Suprapubic skin (tissue), 4 donors: Measurements from ENCODE around the gene DMXL1. TPM values are rescaled to one million over a fixed set of nuclear protein-coding genes. Genes with fewer than 3 reads are reported as not detected.

Experiments used
- DNase-seq, 2 donors: peaks; one replicate each; pipeline ENCODE4 v3.0.0-alpha.2; 2019; ENCODE audit warnings: low spot score in 2 of 2
- H3K27ac ChIP-seq: fragments of 200-600 bp; sonication (generic); one replicate; pipeline ENCODE4 v1.5.1; 2019
- H3K27me3 ChIP-seq: fragments of 200-600 bp; sonication (generic); one replicate; pipeline ENCODE4 v1.5.1; 2019
- H3K36me3 ChIP-seq: fragments of 200-600 bp; sonication (generic); one replicate; pipeline ENCODE4 v1.5.1; 2019
- H3K4me1 ChIP-seq: fragments of 200-600 bp; sonication (generic); one replicate; pipeline ENCODE4 v1.5.1; 2019
- H3K4me3 ChIP-seq: fragments of 200-600 bp; sonication (generic); one replicate; pipeline ENCODE4 v1.5.1; 2019; ENCODE audit warnings: mild to moderate bottlenecking
- H3K9me3 ChIP-seq: fragments of 200-600 bp; sonication (generic); one replicate; pipeline ENCODE4 v1.5.1; 2019
- EP300 ChIP-seq: sonication (generic); formaldehyde crosslinking; IDR thresholded peaks from one replicate; pipeline ENCODE4 v1.6.1; 2017; ENCODE audit warnings: antibody characterized with exemption
- POLR2A ChIP-seq, 2 donors: fragments of 450-650 bp; IDR thresholded peaks; one replicate each; pipeline ENCODE4 v1.6.1; 2017; ENCODE audit warnings: antibody characterized with exemption in 2 of 2, mild to moderate bottlenecking in 2 of 2, moderate library complexity in 2 of 2
- POLR2AphosphoS5 ChIP-seq, 3 donors: sonication (generic); formaldehyde crosslinking; IDR thresholded peaks; one replicate each; pipeline ENCODE4 v1.6.1; 2017; ENCODE audit warnings: antibody characterized with exemption in 3 of 3
- WGBS: methylation state at CpG from one replicate; pipeline ENCODE4 v1.1.5; 2018; 5-methylcytosine and 5-hydroxymethylcytosine counted together
- total RNA-seq, 4 donors: library from RNA; depleted of rRNA; stranded (reverse); fragments of >200 nt; gene quantifications; one replicate each; pipeline ENCODE4 v1.1.0, GENCODE V29; 2016
- TF ChIP-seq, protein P1 (sequence below), 2 donors: fragments of 200-600 bp in 1 of 2; fragments of 450-650 bp in 1 of 2; sonication (generic) in 1 of 2; IDR thresholded peaks; one replicate each; pipeline ENCODE4 v1.5.1; 2016 to 2019; ENCODE audit warnings: antibody characterized with exemption in 2 of 2, mild to moderate bottlenecking in 1 of 2, moderate library complexity in 1 of 2

DMXL1 gene
- total RNA-seq, 4 donors from 2014 or later = 38.8 to 79.1 (median 47.9) TPM

DNA sequence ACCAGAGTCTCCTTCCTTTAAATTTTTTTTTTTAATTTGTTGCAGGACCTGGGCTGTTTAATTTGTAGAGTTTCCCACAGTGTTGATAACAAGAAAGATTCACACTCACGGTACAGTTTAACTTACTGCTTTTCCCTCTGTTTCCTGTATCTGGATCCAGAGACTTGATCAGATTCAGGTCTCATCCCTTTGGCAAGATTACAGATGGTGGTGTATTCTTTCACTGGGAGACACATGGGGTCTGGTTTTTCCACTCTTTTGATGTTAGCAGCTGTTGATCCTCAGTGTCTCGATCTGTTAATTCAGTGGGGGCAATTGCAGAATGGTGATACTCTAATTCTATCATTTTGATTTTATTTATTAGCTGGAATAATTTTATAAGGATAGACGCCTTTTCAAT, 209.5 kb downstream of the DMXL1 start:
- no peak for TF ChIP-seq EP300
- TF ChIP-seq, protein P1, sequence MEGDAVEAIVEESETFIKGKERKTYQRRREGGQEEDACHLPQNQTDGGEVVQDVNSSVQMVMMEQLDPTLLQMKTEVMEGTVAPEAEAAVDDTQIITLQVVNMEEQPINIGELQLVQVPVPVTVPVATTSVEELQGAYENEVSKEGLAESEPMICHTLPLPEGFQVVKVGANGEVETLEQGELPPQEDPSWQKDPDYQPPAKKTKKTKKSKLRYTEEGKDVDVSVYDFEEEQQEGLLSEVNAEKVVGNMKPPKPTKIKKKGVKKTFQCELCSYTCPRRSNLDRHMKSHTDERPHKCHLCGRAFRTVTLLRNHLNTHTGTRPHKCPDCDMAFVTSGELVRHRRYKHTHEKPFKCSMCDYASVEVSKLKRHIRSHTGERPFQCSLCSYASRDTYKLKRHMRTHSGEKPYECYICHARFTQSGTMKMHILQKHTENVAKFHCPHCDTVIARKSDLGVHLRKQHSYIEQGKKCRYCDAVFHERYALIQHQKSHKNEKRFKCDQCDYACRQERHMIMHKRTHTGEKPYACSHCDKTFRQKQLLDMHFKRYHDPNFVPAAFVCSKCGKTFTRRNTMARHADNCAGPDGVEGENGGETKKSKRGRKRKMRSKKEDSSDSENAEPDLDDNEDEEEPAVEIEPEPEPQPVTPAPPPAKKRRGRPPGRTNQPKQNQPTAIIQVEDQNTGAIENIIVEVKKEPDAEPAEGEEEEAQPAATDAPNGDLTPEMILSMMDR (IDR thresholded peaks at IDR 0.05) = no peak
- TF ChIP-seq POLR2A (IDR thresholded peaks at IDR 0.05) = no peak
- TF ChIP-seq POLR2AphosphoS5 (IDR thresholded peaks at IDR 0.05) = no peak
- H3K4me1 ChIP-seq = no peaks in the 10 kb centered on the region
- WGBS = 73% methylated on average over 3 of the region's 3 CpGs
- H3K36me3 ChIP-seq = no peaks in the 10 kb centered on the region
- no peak overlapping the region for H3K4me3 ChIP-seq
- H3K27me3 ChIP-seq = no peaks in the 10 kb centered on the region
- no peaks in the 10 kb centered on the region for H3K9me3 ChIP-seq
- no peak overlapping the region for H3K27ac ChIP-seq
- DNase-seq = no peak

DNA sequence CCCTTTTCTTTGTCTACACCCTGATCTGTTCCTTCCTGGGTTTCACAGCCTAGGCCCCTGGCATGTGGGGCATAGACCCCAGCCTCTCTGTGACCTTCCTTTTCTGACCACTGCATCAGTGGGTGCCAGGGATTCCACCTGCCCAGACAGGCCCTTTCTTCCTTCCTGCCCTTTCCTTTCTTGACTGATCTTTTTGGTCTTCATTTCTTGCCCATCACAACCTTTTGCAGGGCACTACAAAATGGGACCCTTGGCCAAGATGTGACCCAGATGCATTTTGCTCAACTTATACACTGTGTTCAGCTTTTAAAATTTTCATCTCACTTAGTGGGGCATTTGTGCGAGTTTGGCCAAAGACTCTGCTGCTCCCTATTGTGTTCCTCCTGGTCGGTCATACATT, 211.7 kb downstream of the DMXL1 start:
- TF ChIP-seq, protein P1 (IDR thresholded peaks at IDR 0.05) = no peak
- TF ChIP-seq POLR2AphosphoS5 (IDR thresholded peaks at IDR 0.05) = no peak
- TF ChIP-seq EP300 = no peak
- TF ChIP-seq POLR2A (IDR thresholded peaks at IDR 0.05) = no peak
- 97% methylated on average over 2 of the region's 2 CpGs for WGBS
- H3K4me3 ChIP-seq = no peak overlapping the region
- H3K27me3 ChIP-seq = no peaks in the 10 kb centered on the region
- no peaks in the 10 kb centered on the region for H3K36me3 ChIP-seq
- peaks cover 11% of the 10 kb centered on the region for H3K4me1 ChIP-seq
- H3K27ac ChIP-seq = no peak overlapping the region
- H3K9me3 ChIP-seq = no peaks in the 10 kb centered on the region
- DNase-seq = no peak

DNA sequence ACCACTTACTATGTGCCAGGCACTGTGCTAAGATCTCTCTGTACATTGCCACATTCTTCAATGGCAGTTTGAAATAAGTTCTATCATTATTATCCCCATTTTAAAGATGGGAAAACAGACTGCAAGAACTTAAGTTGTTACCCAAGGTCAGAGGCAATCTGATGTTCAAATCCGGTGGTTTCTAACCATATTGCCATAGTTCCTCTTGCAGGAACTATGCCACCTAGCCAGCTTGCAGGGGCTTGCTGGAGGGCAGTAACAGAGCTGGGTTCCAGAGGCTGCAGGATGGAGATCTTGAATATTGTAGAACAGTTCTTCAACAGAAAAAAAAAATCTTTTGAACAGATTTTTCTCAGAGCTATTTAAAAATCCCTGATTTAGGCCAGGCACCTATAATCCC, 213.1 kb downstream of the DMXL1 start:
- 93% methylated on average over 1 of the region's 1 CpG for WGBS
- no peaks in the 10 kb centered on the region for H3K27me3 ChIP-seq
- TF ChIP-seq, protein P1 (IDR thresholded peaks at IDR 0.05) = no peak
- TF ChIP-seq POLR2AphosphoS5 (IDR thresholded peaks at IDR 0.05) = no peak
- no peak for TF ChIP-seq EP300
- TF ChIP-seq POLR2A (IDR thresholded peaks at IDR 0.05) = no peak
- no peaks in the 10 kb centered on the region for H3K9me3 ChIP-seq
- peaks cover 24% of the 10 kb centered on the region for H3K4me1 ChIP-seq
- no peak overlapping the region for H3K27ac ChIP-seq
- no peaks in the 10 kb centered on the region for H3K36me3 ChIP-seq
- no peak for DNase-seq
- H3K4me3 ChIP-seq = no peak overlapping the region

DNA sequence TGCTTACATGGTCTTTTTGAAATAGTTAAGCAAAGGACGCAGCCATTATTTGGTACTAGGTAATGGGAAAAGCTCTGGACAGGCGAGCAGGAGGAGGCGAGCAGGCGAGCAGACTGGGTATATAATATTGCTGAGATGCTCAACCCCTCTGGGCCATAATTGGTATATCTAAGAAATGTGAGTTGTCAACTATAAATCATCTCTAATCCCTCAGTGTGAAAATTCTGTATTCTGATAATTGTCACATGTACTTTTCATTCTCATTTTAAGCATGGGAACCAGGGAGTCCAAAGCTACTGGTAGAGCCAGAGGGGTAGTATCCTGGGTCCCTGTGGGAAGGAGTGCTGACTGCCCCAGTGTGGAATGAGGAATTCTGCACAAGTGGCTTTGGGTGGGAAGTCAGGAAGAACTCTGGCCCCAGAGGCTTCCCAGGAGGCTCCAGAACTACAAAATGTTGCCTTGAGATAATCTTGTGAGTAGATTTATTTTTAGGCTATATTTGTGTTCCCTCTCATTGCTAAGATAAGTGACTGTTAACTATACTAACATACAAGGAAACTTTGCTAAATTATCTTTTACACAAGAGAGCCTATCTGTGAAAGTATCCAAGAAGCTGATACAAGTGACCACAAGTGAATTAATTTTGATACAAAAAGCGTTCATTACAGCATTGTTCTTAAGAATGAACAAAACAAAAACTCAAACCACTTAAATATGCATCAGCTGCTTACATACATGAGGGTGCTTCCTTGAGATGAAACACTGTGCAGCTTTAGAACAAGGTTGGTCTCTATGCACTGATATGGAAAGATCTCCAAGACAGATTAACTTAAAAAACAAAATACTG, 214.4 kb downstream of the DMXL1 start:
- TF ChIP-seq, protein P1 (IDR thresholded peaks at IDR 0.05) = no peak
- TF ChIP-seq POLR2A (IDR thresholded peaks at IDR 0.05) (no peak), POLR2AphosphoS5 (IDR thresholded peaks at IDR 0.05) (no peak), EP300 (no peak)
- 84% methylated on average over 5 of the region's 5 CpGs for WGBS
- Histone ChIP-seq H3K27ac (no peak overlapping the region), H3K4me3 (no peak overlapping the region), H3K27me3 (no peaks in the 10 kb centered on the region), H3K36me3 (no peaks in the 10 kb centered on the region), H3K9me3 (no peaks in the 10 kb centered on the region), H3K4me1 (peaks cover 37% of the 10 kb centered on the region)
- no peak for DNase-seq
